Measurements from ENCODE around the gene DHCR24. TPM values are rescaled to one million over a fixed set of nuclear protein-coding genes. Genes with fewer than 3 reads are reported as not detected.

The DHCR24 gene
- total and polyA plus RNA-seq, 2 donors (not counting 3 experiments of a cell fraction or from before 2014, with no cell fraction given), result 223 to 239 TPM

GRCh38 chr1:54887665-54888071, 673 bp upstream of the DHCR24 start:
- TSS peak; percentile 86 for BruUV-seq (replicated peaks)
- intact Hi-C loops (cut with micrococcal nuclease), result loop anchor here (1.0 to 2.0 kb wide), 3 partner anchors 63 to 135 kb away; partner anchors contain the start of gene PARS2
- Histone ChIP-seq H3K4me1 (ENCODE audit: control insufficient read depth, extremely low read depth, insufficient read depth, low read length) (peaks cover 37% of the 10 kb centered on the region), H2AFZ (ENCODE audit: low read depth, low read length) (peak overlapping the region; percentile 35), H3K9ac (replicated peaks; ENCODE audit: extremely low read depth, insufficient read depth, low read length) (peak overlapping the region; percentile 46), H4K20me1 (replicated peaks; ENCODE audit: control insufficient read depth, extremely low read depth, insufficient read depth, low read length) (no peaks in the 10 kb centered on the region), H3K4me3 (replicated peaks in 1 of 3; ENCODE audit: insufficient read depth in 1 of 3, low read depth in 1 of 3, low read length in 3 of 3) (peak overlapping the region; percentile 29 to 78 (median 48)), H3K79me2 (ENCODE audit: control insufficient read depth, insufficient read depth, low read length) (peaks cover 43% of the 10 kb centered on the region), H3K4me2 (ENCODE audit: insufficient read depth, low read length) (peak overlapping the region; percentile 54), H3K9me1 (replicated peaks; ENCODE audit: control insufficient read depth, extremely low read depth, insufficient read depth, low read length) (no peaks in the 10 kb centered on the region), H3K27ac (ENCODE audit: insufficient read depth, low read depth, low read length) (peak overlapping the region; percentile 25), H3K9me3 (replicated peaks; ENCODE audit: control insufficient read depth, insufficient read depth, low read length) (no peaks in the 10 kb centered on the region), H3K36me3 (ENCODE audit: control insufficient read depth in 2 of 2, extremely low read depth in 1 of 2, insufficient read depth in 2 of 2, low read length in 2 of 2) (peaks cover 0 to 3% of the 10 kb centered on the region in 2 experiments), H3K27me3 (ENCODE audit: control insufficient read depth in 2 of 2, insufficient read depth in 2 of 2, low read length in 2 of 2) (no peaks in the 10 kb centered on the region)
- POLR2A ChIA-PET, result interaction anchor here (0.5 to 0.6 kb wide), 2 partner anchors 18 to 319 kb away, joined by 3 to 9 read pairs; no protein-coding TSS in a partner anchor
- CTCF ChIA-PET, result interaction anchor here (1.8 to 3.7 kb wide), 3 partner anchors 57 to 134 kb away, joined by 7 to 29 read pairs (median 13); no protein-coding TSS in a partner anchor
- FAIRE-seq (no peak), DNase-seq (ENCODE audit: low read depth, low spot score) (no peak)
- dilution Hi-C loops (cut with MboI; ENCODE audit: extremely low pct_ligation_motif_present, low sequenced_read_pairs), result no loop called here
- TF ChIP-seq GATA2 (IDR thresholded peaks at IDR 0.05; ENCODE audit: insufficient read depth, insufficient read length, low read depth, low read length), result no peak
- no peak for TF ChIP-seq POLR2AphosphoS5 (IDR thresholded peaks at IDR 0.05; ENCODE audit: insufficient read depth, low read depth, low read length)
- no peak for TF ChIP-seq CTCF (IDR thresholded peaks at IDR 0.05; ENCODE audit: extremely low read depth in 1 of 2, insufficient read depth in 1 of 2, low read depth in 1 of 2, low read length in 2 of 2)
- no peak for TF ChIP-seq FOS (IDR thresholded peaks at IDR 0.05; ENCODE audit: borderline replicate concordance, insufficient read depth, low read length)
- TF ChIP-seq MYC (IDR thresholded peaks at IDR 0.05; ENCODE audit: low read depth, low read length), result no peak
- no peak for TF ChIP-seq EZH2 (IDR thresholded peaks at IDR 0.05; ENCODE audit: borderline replicate concordance, low read depth, low read length, severe bottlenecking)
- no peak for TF ChIP-seq POLR2A (IDR thresholded peaks at IDR 0.05; ENCODE audit: low read depth, low read length)
- no peak for TF ChIP-seq JUN (IDR thresholded peaks at IDR 0.05; ENCODE audit: borderline replicate concordance, insufficient read depth, insufficient read length, low read depth)
- no peak for TF ChIP-seq MAX (IDR thresholded peaks at IDR 0.05; ENCODE audit: insufficient read depth, insufficient read length)

Measured in endothelial cell of umbilical vein (primary cell).